Measurements from ENCODE around the gene ELMO2.
A peak's percentile ranks its signal among the peaks of the same experiment; 100 is the strongest.

Gene ELMO2

GRCh38 chr20:46350986-46351267, 55.5 kb downstream of the ELMO2 start:
- no peak for TF ChIP-seq CTCF (conservative IDR thresholded peaks at IDR 0.05; ENCODE audit: low read length)
- DNase-seq (ENCODE audit: low read depth) = no peak
- H3K4me3 ChIP-seq (ENCODE audit: low read length) = no peak overlapping the region

GRCh38 chr20:46350201-46350985, 56.0 kb downstream of the ELMO2 start:
- no peak for TF ChIP-seq CTCF (conservative IDR thresholded peaks at IDR 0.05; ENCODE audit: low read length)
- DNase-seq (ENCODE audit: low read depth) = peak; percentile 83

GRCh38 chr20:46349742-46350056, 56.7 kb downstream of the ELMO2 start:
- H3K4me3 ChIP-seq (ENCODE audit: low read length) = no peak overlapping the region
- TF ChIP-seq CTCF (conservative IDR thresholded peaks at IDR 0.05; ENCODE audit: low read length) = no peak
- DNase-seq (ENCODE audit: low read depth) = no peak

More at GRCh38 chr20:46350201-46350985, 56.0 kb downstream of the ELMO2 start:
- H3K4me3 ChIP-seq (ENCODE audit: low read length) = no peak overlapping the region

GRCh38 chr20:46349035-46349741, 57.2 kb downstream of the ELMO2 start:
- DNase-seq (ENCODE audit: low read depth) = peak; percentile 29
- peak; percentile 66 for TF ChIP-seq CTCF (conservative IDR thresholded peaks at IDR 0.05; ENCODE audit: low read length)
- no peak overlapping the region for H3K4me3 ChIP-seq (ENCODE audit: low read length)

GRCh38 chr20:46347841-46348803, 58.3 kb downstream of the ELMO2 start:
- no peak overlapping the region for H3K4me3 ChIP-seq (ENCODE audit: low read length)
- peak; percentile 33 for DNase-seq (ENCODE audit: low read depth)
- TF ChIP-seq CTCF (conservative IDR thresholded peaks at IDR 0.05; ENCODE audit: low read length) = peak; percentile 44

GRCh38 chr20:46346770-46347169, 59.6 kb downstream of the ELMO2 start:
- no peak for DNase-seq (ENCODE audit: low read depth)
- no peak overlapping the region for H3K4me3 ChIP-seq (ENCODE audit: low read length)
- TF ChIP-seq CTCF (conservative IDR thresholded peaks at IDR 0.05; ENCODE audit: low read length) = no peak

Measured in AG10803 (cell line).